Measurements from ENCODE around the gene ANKLE1. TPM values are rescaled to one million over a fixed set of nuclear protein-coding genes. Genes with fewer than 3 reads are reported as not detected.

The ANKLE1 gene
- total RNA-seq, 1 experiment from 2014 or later, result 0.66 TPM

GRCh38 chr19:17286263-17286662, 4.6 kb downstream of the ANKLE1 start:
- CTCF ChIA-PET, result interaction anchor here (0.6 to 0.7 kb wide), 2 partner anchors 83 to 198 kb away, joined by 3 read pairs; no protein-coding TSS in a partner anchor
- TF ChIP-seq CTCF (IDR thresholded peaks at IDR 0.05; ENCODE audit: unreplicated experiment), result no peak
- no TSS peak for BruUV-seq (replicated peaks)
- no peak for DNase-seq
- Mint-ChIP-seq H3K36me3 (ENCODE audit: insufficient read depth, unreplicated experiment) (no peaks in the 10 kb centered on the region), H3K27me3 (ENCODE audit: unreplicated experiment) (no peaks in the 10 kb centered on the region), H3K27ac (ENCODE audit: unreplicated experiment) (no peak overlapping the region), H3K9me3 (ENCODE audit: low read depth, unreplicated experiment) (no peaks in the 10 kb centered on the region), H3K4me3 (ENCODE audit: low read depth, unreplicated experiment) (no peak overlapping the region), H3K4me1 (ENCODE audit: low read depth, unreplicated experiment) (no peaks in the 10 kb centered on the region)
- intact Hi-C loops (cut with micrococcal nuclease; ENCODE audit: unreplicated experiment), result loop anchor here (10.0 kb wide), 1 partner anchor 221 kb away; no protein-coding TSS in a partner anchor

GRCh38 chr19:17286752-17287151, 5.1 kb downstream of the ANKLE1 start:
- intact Hi-C loops (cut with micrococcal nuclease; ENCODE audit: unreplicated experiment), result loop anchor here (10.0 kb wide), 1 partner anchor 222 kb away; no protein-coding TSS in a partner anchor
- H3K9me3 Mint-ChIP-seq (ENCODE audit: low read depth, unreplicated experiment), result no peaks in the 10 kb centered on the region
- H3K27ac Mint-ChIP-seq (ENCODE audit: unreplicated experiment), result no peak overlapping the region
- no peaks in the 10 kb centered on the region for H3K27me3 Mint-ChIP-seq (ENCODE audit: unreplicated experiment)
- CTCF ChIA-PET, result interaction anchor here (0.6 kb wide), 1 partner anchor 83 kb away, joined by 3 read pairs; no protein-coding TSS in a partner anchor
- peaks cover 1% of the 10 kb centered on the region for H3K36me3 Mint-ChIP-seq (ENCODE audit: insufficient read depth, unreplicated experiment)
- DNase-seq, result no peak
- BruUV-seq (replicated peaks), result no TSS peak
- no peaks in the 10 kb centered on the region for H3K4me1 Mint-ChIP-seq (ENCODE audit: low read depth, unreplicated experiment)
- no peak overlapping the region for H3K4me3 Mint-ChIP-seq (ENCODE audit: low read depth, unreplicated experiment)
- TF ChIP-seq CTCF (IDR thresholded peaks at IDR 0.05; ENCODE audit: unreplicated experiment), result no peak

GRCh38 chr19:17289489-17289888, 7.8 kb downstream of the ANKLE1 start:
- TF ChIP-seq CTCF (IDR thresholded peaks at IDR 0.05; ENCODE audit: unreplicated experiment), result no peak
- Mint-ChIP-seq H3K4me1 (ENCODE audit: low read depth, unreplicated experiment) (no peaks in the 10 kb centered on the region), H3K4me3 (ENCODE audit: low read depth, unreplicated experiment) (no peak overlapping the region), H3K36me3 (ENCODE audit: insufficient read depth, unreplicated experiment) (peaks cover 11% of the 10 kb centered on the region), H3K27ac (ENCODE audit: unreplicated experiment) (no peak overlapping the region), H3K27me3 (ENCODE audit: unreplicated experiment) (no peaks in the 10 kb centered on the region), H3K9me3 (ENCODE audit: low read depth, unreplicated experiment) (no peaks in the 10 kb centered on the region)
- CTCF ChIA-PET, result interaction anchor here (0.6 kb wide), 1 partner anchor 83 kb away, joined by 4 read pairs; no protein-coding TSS in a partner anchor
- DNase-seq, result no peak
- no TSS peak for BruUV-seq (replicated peaks)
- intact Hi-C loops (cut with micrococcal nuclease; ENCODE audit: unreplicated experiment), result loop anchor here (10.0 kb wide), 1 partner anchor 225 kb away; no protein-coding TSS in a partner anchor

- Mint-ChIP-seq H3K4me3 (ENCODE audit: low read depth, unreplicated experiment) (peak overlapping the region; percentile 73), H3K27me3 (ENCODE audit: unreplicated experiment) (no peaks in the 10 kb centered on the region), H3K9me3 (ENCODE audit: low read depth, unreplicated experiment) (no peaks in the 10 kb centered on the region), H3K4me1 (ENCODE audit: low read depth, unreplicated experiment) (no peaks in the 10 kb centered on the region), H3K27ac (ENCODE audit: unreplicated experiment) (no peak overlapping the region), H3K36me3 (ENCODE audit: insufficient read depth, unreplicated experiment) (peaks cover 11% of the 10 kb centered on the region)
- no TSS peak for BruUV-seq (replicated peaks)
- intact Hi-C loops (cut with micrococcal nuclease; ENCODE audit: unreplicated experiment), result loop anchor here (2.0 kb wide), 1 partner anchor 94 kb away; no protein-coding TSS in a partner anchor
- CTCF ChIA-PET, result interaction anchor here (0.8 to 1.2 kb wide), 4 partner anchors 13 to 127 kb away, joined by 3 to 4 read pairs (median 3); partner anchors contain the start of genes MRPL34 and MVB12A
- peak; percentile 37 for TF ChIP-seq CTCF (IDR thresholded peaks at IDR 0.05; ENCODE audit: unreplicated experiment)
- DNase-seq, result peak; percentile 87
Observed at GRCh38 chr19:17292301-17293074, 10.8 kb downstream of the ANKLE1 start.

Measured in Calu3 (cell line).